Hepatocyte (in vitro differentiated cells): ENCODE measurements around the gene TPRKB. TPM values are rescaled to one million over a fixed set of nuclear protein-coding genes. Genes with fewer than 3 reads are reported as not detected.
"Not testable (repeated sequence)": the region's sequence is repeated elsewhere in the genome, so short reads cannot be mapped to it uniquely, and the experiment has no call there.

Source experiments
- DNase-seq: peaks from one replicate; pipeline ENCODE4 v3.0.0-alpha.2; 2016; ENCODE audit warnings: low spot score
- H2AFZ ChIP-seq: fragments of 200-600 bp; sonication (generic); 2 replicates; pipeline ENCODE4 v1.6.0; 2016; ENCODE audit warnings: antibody characterized with exemption, mild to moderate bottlenecking
- H3K27ac ChIP-seq: fragments of 200-600 bp; sonication (generic); 2 replicates; pipeline ENCODE4 v1.5.1; 2016; ENCODE audit warnings: mild to moderate bottlenecking
- H3K27me3 ChIP-seq: fragments of 200-600 bp; sonication (generic); 2 replicates; pipeline ENCODE4 v1.6.1; 2016
- H3K36me3 ChIP-seq: fragments of 200-600 bp; sonication (generic); replicated peaks from 2 replicates; pipeline ENCODE4 v1.5.1; 2016; ENCODE audit warnings: low read depth; ENCODE audit not compliant: insufficient read depth
- H3K4me1 ChIP-seq: fragments of 200-600 bp; sonication (generic); 2 replicates; pipeline ENCODE4 v1.5.1; 2016; ENCODE audit warnings: mild to moderate bottlenecking, moderate library complexity; ENCODE audit not compliant: insufficient read depth
- H3K4me2 ChIP-seq: fragments of 200-600 bp; sonication (generic); 2 replicates; pipeline ENCODE4 v1.6.0; 2016
- H3K4me3 ChIP-seq: fragments of 200-600 bp; sonication (generic); 2 replicates; pipeline ENCODE4 v1.5.1; 2016; ENCODE audit warnings: mild to moderate bottlenecking
- H3K79me2 ChIP-seq: fragments of 200-600 bp; sonication (generic); 2 replicates; pipeline ENCODE4 v1.6.0; 2017; ENCODE audit warnings: mild to moderate bottlenecking
- H3K9me2 ChIP-seq: fragments of 200-600 bp; sonication (generic); replicated peaks from 2 replicates; pipeline ENCODE4 v1.6.0; 2017; ENCODE audit warnings: mild to moderate bottlenecking; ENCODE audit not compliant: insufficient read depth
- H3K9me3 ChIP-seq: fragments of 200-600 bp; sonication (generic); 2 replicates; pipeline ENCODE4 v1.5.1; 2016; ENCODE audit warnings: low read depth, mild to moderate bottlenecking
- H4K20me1 ChIP-seq: fragments of 200-600 bp; sonication (generic); 2 replicates; pipeline ENCODE4 v1.6.0; 2016; ENCODE audit warnings: mild to moderate bottlenecking; ENCODE audit not compliant: insufficient read depth, poor library complexity, severe bottlenecking
- EZH2 ChIP-seq: fragments of 200-600 bp; sonication (generic); IDR thresholded peaks from 2 replicates; pipeline ENCODE4 v1.6.1; 2016; ENCODE audit warnings: antibody characterized with exemption, mild to moderate bottlenecking, borderline replicate concordance
- EZH2phosphoT487 ChIP-seq: fragments of 200-600 bp; sonication (generic); IDR thresholded peaks from one replicate; pipeline ENCODE4 v1.6.1; 2018; ENCODE audit warnings: antibody characterized with exemption, mild to moderate bottlenecking, low read depth, moderate library complexity; ENCODE audit not compliant: unreplicated experiment, severe bottlenecking
- WGBS: methylation state at CpG from one replicate; pipeline ENCODE4 v1.1.6; 2016; ENCODE audit warnings: low lambda C conversion rate; ENCODE audit errors: missing lambda C conversion rate; 5-methylcytosine and 5-hydroxymethylcytosine counted together
- polyA plus RNA-seq: library from polyadenylated mRNA; unstranded; fragments of >200 nt; fragmentation: Nextera tagmentation; extraction: Ambion mirVana; gene quantifications from 2 replicates; pipeline ENCODE4 v1.2.1, GENCODE V29; 2016
- total RNA-seq: library from RNA; depleted of rRNA; stranded (reverse); fragments of >200 nt; gene quantifications from 2 replicates; pipeline ENCODE4 v1.2.3, GENCODE V29; 2014
- TF ChIP-seq, protein P1 (sequence below): fragments of 200-600 bp; sonication (generic); IDR thresholded peaks from 2 replicates; pipeline ENCODE4 v1.5.1; 2016; ENCODE audit warnings: antibody characterized with exemption, mild to moderate bottlenecking; ENCODE audit not compliant: poor library complexity

TPRKB gene
- total and polyA plus RNA-seq, 2 experiments from 2014 or later = 37.2 to 68.2 TPM

DNA sequence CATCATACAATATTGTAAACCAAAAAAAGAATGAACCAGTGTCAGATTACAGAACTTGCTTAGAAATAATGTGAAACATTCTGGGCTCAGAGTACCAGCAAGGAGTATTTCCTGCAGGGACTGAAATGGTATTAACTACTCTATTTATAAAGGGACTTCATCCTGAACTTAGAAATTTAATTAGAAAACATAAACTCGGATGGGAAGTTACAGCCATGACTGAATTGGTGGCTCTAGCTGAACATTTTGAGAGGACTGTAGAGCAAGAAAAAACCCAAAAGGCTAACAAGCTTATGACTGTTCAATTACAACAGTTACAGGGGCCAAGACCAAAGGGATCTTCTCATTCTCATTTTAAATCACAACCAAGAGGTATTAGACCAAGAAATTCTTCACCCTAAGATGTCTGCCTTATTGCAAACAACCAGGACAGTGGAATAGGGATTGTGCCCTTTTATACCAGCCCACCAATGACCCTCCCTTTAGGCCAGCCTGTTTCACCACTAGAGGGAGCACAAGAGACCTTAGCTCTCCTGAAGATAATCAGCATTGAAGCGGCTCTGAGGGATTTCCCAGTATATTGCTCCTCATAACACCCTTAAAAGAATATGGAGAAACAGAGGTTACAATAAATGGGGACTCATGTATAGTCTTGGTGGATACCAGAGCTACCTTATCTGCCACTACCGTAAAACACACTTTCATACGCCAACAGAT is 46.6 kb downstream of the TPRKB start:
- 50% methylated on average over 4 of the region's 4 CpGs for WGBS
- H3K36me3 ChIP-seq, H2AFZ ChIP-seq, H3K4me3 ChIP-seq, H4K20me1 ChIP-seq, H3K9me3 ChIP-seq, H3K9me2 ChIP-seq, H3K4me1 ChIP-seq, DNase-seq, H3K79me2 ChIP-seq, H3K27me3 ChIP-seq, H3K27ac ChIP-seq, H3K4me2 ChIP-seq: not testable (repeated sequence)
- TF ChIP-seq, protein P1, sequence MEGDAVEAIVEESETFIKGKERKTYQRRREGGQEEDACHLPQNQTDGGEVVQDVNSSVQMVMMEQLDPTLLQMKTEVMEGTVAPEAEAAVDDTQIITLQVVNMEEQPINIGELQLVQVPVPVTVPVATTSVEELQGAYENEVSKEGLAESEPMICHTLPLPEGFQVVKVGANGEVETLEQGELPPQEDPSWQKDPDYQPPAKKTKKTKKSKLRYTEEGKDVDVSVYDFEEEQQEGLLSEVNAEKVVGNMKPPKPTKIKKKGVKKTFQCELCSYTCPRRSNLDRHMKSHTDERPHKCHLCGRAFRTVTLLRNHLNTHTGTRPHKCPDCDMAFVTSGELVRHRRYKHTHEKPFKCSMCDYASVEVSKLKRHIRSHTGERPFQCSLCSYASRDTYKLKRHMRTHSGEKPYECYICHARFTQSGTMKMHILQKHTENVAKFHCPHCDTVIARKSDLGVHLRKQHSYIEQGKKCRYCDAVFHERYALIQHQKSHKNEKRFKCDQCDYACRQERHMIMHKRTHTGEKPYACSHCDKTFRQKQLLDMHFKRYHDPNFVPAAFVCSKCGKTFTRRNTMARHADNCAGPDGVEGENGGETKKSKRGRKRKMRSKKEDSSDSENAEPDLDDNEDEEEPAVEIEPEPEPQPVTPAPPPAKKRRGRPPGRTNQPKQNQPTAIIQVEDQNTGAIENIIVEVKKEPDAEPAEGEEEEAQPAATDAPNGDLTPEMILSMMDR = peak; percentile 56

DNA sequence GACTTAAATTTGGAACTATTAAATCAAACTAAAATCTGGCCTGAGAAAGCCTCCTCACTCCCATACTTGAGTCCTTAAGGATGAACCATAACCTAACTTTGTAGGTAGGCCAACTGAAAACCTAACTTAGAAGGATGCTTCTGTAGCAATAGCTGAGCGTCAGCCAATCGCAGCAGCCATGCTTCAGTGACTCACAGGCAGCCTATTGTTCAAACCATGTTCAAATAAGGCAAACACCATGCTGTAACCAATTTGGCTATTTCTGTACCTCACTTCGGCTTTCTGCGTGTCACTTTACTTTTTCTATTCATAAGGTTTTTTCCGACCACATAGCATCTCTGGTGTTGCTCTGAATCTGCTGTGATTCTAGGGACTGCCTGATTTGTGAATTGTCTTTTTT is 48.7 kb downstream of the TPRKB start:
- H3K36me3 ChIP-seq, H3K27ac ChIP-seq, H3K9me2 ChIP-seq, H3K9me3 ChIP-seq, H3K4me3 ChIP-seq, H3K4me2 ChIP-seq, H3K27me3 ChIP-seq, H2AFZ ChIP-seq, H4K20me1 ChIP-seq, DNase-seq, H3K4me1 ChIP-seq, H3K79me2 ChIP-seq: not testable (repeated sequence)
- 88% methylated on average over 5 of the region's 5 CpGs for WGBS

DNA sequence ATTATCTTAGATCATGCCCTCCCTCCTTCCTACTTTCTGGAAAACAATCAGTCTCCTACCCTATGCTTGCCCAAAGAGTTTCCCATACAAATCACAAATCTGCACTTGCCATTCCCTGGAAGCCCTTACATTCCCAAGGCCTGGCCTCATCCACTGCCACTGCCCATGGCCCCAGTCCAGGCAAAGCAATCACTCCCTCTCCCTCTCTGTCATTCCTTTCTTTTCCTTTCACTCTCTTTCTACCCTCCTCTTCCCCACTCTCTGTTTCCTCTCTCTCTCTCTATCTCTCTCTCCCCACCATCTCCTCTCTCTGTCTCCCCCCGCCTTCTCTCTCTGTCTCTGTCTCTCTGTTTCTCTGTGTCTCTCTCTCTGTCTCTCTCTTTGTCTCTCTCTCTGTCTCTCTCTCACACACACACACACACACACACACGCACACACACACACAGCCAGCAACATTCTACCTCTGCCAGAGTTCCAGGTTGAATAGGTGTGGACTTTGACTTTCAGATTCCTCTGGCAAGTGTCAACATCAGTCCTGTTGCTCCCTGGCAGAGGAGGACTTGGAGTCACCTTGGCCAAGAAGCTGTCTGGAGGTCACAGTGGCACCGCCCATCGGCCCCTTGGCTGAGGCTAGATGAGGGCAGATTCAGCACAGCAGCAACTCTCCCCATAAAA is 51.2 kb downstream of the TPRKB start:
- H3K9me2 ChIP-seq = no peaks in the 10 kb centered on the region
- TF ChIP-seq, protein P1 = no peak
- TF ChIP-seq EZH2phosphoT487 (no peak), EZH2 (no peak)
- no peaks in the 10 kb centered on the region for H3K4me1 ChIP-seq
- H3K27ac ChIP-seq = peak overlapping the region; percentile 34
- no peaks in the 10 kb centered on the region for H3K36me3 ChIP-seq
- no peaks in the 10 kb centered on the region for H3K79me2 ChIP-seq
- H3K9me3 ChIP-seq = no peaks in the 10 kb centered on the region
- peak; percentile 54 for DNase-seq
- WGBS = 62% methylated on average over 3 of the region's 4 CpGs
- no peak overlapping the region for H3K4me2 ChIP-seq
- no peak overlapping the region for H2AFZ ChIP-seq
- H4K20me1 ChIP-seq = no peaks in the 10 kb centered on the region
- H3K4me3 ChIP-seq = no peak overlapping the region
- no peaks in the 10 kb centered on the region for H3K27me3 ChIP-seq

- H3K4me1 ChIP-seq, H3K4me2 ChIP-seq, H2AFZ ChIP-seq, H3K9me3 ChIP-seq, H4K20me1 ChIP-seq, H3K79me2 ChIP-seq, H3K4me3 ChIP-seq, H3K9me2 ChIP-seq, H3K36me3 ChIP-seq, DNase-seq, H3K27ac ChIP-seq, H3K27me3 ChIP-seq: not testable (repeated sequence)
- 32% methylated on average over 8 of the region's 9 CpGs for WGBS
- TF ChIP-seq, protein P1 = peak; percentile 10
Measured at GRCh38 chr2:73684905-73685304, 52.2 kb downstream of the TPRKB start.

DNA sequence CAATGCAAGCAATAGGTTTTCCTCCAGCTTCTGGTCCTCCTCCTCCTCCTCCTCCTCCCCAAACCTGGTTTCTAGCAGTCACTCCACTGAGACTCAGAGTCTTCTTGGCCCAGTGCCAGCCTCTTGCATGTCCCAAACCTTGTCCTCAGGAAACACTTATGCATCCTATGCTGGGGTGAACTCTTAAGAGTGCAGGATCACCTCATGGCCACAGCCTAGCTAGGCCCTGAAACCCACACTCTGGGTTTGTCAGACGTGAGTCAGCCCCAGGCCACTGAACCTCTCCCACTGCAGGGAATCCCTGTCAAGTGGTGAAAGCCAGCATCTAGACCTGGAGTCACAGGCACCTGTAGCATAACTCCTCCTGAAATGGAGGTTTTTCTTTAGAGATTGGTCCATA is 52.8 kb downstream of the TPRKB start:
- not testable (repeated sequence) for H3K79me2 ChIP-seq, H3K4me3 ChIP-seq, H3K27me3 ChIP-seq, H3K4me1 ChIP-seq, H4K20me1 ChIP-seq, H3K9me3 ChIP-seq, H3K36me3 ChIP-seq, H3K27ac ChIP-seq, DNase-seq, H3K4me2 ChIP-seq, H2AFZ ChIP-seq, H3K9me2 ChIP-seq
- WGBS = 75% methylated on average over 1 of the region's 1 CpG
